Left ventricle myocardium inferior (tissue), 1 donor: ENCODE data around the gene PRRC2B. TPM values are rescaled to one million over a fixed set of nuclear protein-coding genes. Genes with fewer than 3 reads are reported as not detected.
A peak's percentile ranks its signal among the peaks of the same experiment; 100 is the strongest.

Source experiments
- DNase-seq: peaks from one replicate; pipeline ENCODE4 v3.0.0-alpha.2; 2020
- H3K27ac ChIP-seq: fragments of 200-600 bp; replicated peaks from 2 replicates; pipeline ENCODE4 v1.8.0; 2021
- H3K27me3 ChIP-seq: fragments of 200-600 bp; 2 replicates; pipeline ENCODE4 v1.8.0; 2021; ENCODE audit warnings: low read depth
- H3K36me3 ChIP-seq: fragments of 200-600 bp; 2 replicates; pipeline ENCODE4 v1.8.0; 2021
- H3K4me1 ChIP-seq: fragments of 200-600 bp; 2 replicates; pipeline ENCODE4 v1.8.0; 2021
- H3K4me3 ChIP-seq: fragments of 200-600 bp; 2 replicates; pipeline ENCODE4 v1.8.0; 2021; ENCODE audit warnings: mild to moderate bottlenecking, moderate library complexity
- H3K9me3 ChIP-seq: fragments of 200-600 bp; replicated peaks from 2 replicates; pipeline ENCODE4 v1.8.0; 2021
- intact Hi-C: fragments of 100-400 bp; cut with micrococcal nuclease; formaldehyde crosslinking; loops from one replicate; pipeline ENCODE4 v1.11.0; 2022
- total RNA-seq: library from RNA; stranded (reverse); fragmentation: NEBNext Ultra II Directional; extraction: Animal tissue kit (Norgen Biotek cat#: 25700); gene quantifications from one replicate; pipeline ENCODE4 v1.2.1, GENCODE V29; 2021
- TF ChIP-seq, protein P1 (sequence below): fragments of 200-600 bp; IDR thresholded peaks from 2 replicates; pipeline ENCODE4 v1.8.0; 2021; ENCODE audit warnings: antibody characterized with exemption, mild to moderate bottlenecking, borderline replicate concordance
- donor health status: DM: no; HTN: yes; CAD: no; lungs with severe emphysema.

Gene PRRC2B
- total RNA-seq, 1 donor from 2014 or later = 109 TPM

DNA sequence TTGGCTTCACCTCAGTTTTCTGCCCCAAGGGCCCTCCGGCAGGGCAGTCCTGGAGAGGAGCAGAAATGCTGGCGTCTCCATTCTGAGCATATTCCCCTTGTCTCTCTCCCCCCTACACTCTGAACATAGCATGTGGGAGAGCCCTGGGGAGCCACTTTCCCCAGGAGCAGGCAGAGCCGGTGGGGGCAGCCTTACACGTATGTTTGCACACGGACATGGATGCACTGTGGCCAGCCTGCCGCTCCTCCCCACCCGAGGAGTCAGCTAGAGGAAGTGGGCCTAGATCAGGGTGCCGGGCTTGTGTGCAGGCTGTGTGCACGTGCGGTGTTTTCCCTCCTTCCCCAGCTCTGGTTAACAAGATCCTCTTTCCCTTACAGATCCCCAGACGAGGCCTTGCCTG lies 83.5 kb downstream of the PRRC2B start:
- intact Hi-C loops = loop anchor here (10.0 kb wide), 1 partner anchor 113 kb away; no protein-coding TSS in a partner anchor
- peak overlapping the region; percentile 84 for H3K27ac ChIP-seq

DNA sequence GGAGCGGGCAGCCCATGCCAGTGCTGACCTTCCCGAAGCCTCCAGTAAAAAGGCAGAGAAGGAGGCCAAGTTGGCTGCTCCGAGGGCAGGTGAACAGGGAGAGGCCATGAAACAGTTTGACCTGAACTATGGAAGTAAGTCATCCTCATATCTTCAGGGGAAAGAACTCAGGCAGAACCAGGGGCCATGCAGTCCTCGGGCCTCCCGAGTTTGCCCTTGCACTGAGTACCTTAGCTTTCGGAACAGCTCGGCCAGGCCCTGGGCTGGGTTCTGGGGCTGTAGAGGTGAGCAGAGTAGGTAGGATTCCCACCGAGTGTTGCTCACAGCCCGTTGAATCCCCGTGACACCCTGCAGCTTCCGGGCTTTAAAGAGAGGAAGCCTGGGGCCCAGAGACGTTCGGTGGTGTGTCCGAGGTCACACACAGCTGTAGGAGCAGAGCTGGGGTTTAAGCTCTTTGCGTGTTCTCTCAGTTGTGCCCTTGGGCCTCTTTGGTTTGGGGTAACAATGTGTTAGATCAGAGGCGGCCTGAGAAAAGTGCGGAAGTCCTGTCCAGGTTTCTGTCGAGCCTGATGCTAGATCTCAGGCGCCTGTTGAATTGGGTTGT lies 84.0 kb downstream of the PRRC2B start:
- peak overlapping the region; percentile 84 for H3K27ac ChIP-seq
- intact Hi-C loops = loop anchor here (10.0 kb wide), 1 partner anchor 113 kb away; no protein-coding TSS in a partner anchor

More for the DNA sequence above, 83.5 kb downstream of the PRRC2B start:
- Histone ChIP-seq H3K4me3 (no peak overlapping the region), H3K9me3 (peaks cover under 1% of the 10 kb centered on the region), H3K36me3 (peaks cover 99% of the 10 kb centered on the region), H3K27me3 (no peaks in the 10 kb centered on the region), H3K4me1 (peaks cover 57% of the 10 kb centered on the region)
- TF ChIP-seq, protein P1, sequence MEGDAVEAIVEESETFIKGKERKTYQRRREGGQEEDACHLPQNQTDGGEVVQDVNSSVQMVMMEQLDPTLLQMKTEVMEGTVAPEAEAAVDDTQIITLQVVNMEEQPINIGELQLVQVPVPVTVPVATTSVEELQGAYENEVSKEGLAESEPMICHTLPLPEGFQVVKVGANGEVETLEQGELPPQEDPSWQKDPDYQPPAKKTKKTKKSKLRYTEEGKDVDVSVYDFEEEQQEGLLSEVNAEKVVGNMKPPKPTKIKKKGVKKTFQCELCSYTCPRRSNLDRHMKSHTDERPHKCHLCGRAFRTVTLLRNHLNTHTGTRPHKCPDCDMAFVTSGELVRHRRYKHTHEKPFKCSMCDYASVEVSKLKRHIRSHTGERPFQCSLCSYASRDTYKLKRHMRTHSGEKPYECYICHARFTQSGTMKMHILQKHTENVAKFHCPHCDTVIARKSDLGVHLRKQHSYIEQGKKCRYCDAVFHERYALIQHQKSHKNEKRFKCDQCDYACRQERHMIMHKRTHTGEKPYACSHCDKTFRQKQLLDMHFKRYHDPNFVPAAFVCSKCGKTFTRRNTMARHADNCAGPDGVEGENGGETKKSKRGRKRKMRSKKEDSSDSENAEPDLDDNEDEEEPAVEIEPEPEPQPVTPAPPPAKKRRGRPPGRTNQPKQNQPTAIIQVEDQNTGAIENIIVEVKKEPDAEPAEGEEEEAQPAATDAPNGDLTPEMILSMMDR = no peak
- DNase-seq = no peak

DNA sequence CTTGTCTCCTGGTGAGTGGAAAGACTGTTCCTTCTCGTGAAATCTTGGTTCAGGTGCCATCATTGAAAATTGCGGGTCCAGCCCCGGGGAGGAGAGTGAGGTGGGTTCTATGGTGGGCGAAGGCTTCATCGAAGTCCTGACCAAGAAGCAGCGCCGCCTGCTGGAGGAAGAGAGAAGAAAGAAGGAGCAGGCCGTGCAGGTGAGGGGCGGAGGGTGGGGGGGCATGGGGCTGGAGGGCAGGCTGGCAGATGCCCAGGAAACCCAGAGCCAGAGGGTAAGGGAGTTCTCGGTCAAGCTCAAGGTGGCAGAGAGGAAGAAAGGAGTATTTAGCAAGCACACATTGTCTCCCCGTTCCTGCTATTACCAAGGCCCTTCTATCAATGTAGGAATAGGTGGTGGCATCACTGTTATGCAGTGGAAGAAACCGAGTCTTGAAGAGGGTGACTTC lies 84.6 kb downstream of the PRRC2B start:
- no peaks in the 10 kb centered on the region for H3K9me3 ChIP-seq
- TF ChIP-seq, protein P1 = peak; percentile 67
- peak overlapping the region; percentile 84 for H3K27ac ChIP-seq
- intact Hi-C loops = loop anchor here (10.0 kb wide), 1 partner anchor 114 kb away; no protein-coding TSS in a partner anchor
- DNase-seq = peak; percentile 41
- H3K36me3 ChIP-seq = peaks cover 99% of the 10 kb centered on the region
- H3K27me3 ChIP-seq = no peaks in the 10 kb centered on the region
- H3K4me3 ChIP-seq = no peak overlapping the region
- H3K4me1 ChIP-seq = peaks cover 66% of the 10 kb centered on the region

More for the DNA sequence above, 84.0 kb downstream of the PRRC2B start:
- TF ChIP-seq, protein P1 = no peak
- Histone ChIP-seq H3K36me3 (peaks cover 99% of the 10 kb centered on the region), H3K27me3 (no peaks in the 10 kb centered on the region), H3K4me1 (peaks cover 63% of the 10 kb centered on the region), H3K9me3 (no peaks in the 10 kb centered on the region), H3K4me3 (no peak overlapping the region)
- DNase-seq = no peak

DNA sequence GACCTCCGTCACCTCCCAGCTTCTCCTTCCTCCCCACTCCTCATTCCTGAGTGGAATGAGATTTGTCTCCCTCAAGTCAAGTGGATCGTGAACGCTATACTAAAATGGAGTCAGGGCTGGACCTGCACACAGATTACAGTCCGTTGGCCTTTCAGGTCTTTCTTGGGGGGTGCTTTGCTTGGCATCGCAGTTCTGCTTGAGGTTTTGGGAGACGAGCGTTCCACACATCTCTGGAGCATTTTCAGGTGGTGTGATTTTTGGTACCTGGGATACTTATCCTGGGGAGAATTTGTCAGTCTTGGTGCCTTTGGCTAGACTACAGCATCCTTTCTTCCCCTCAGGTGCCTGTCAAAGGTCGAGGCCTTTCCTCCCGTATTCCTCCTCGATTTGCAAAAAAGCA lies 85.0 kb downstream of the PRRC2B start:
- TF ChIP-seq, protein P1 = no peak
- intact Hi-C loops = loop anchor here (10.0 kb wide), 1 partner anchor 114 kb away; no protein-coding TSS in a partner anchor
- Histone ChIP-seq H3K4me3 (no peak overlapping the region), H3K27ac (peak overlapping the region; percentile 84), H3K9me3 (no peaks in the 10 kb centered on the region), H3K4me1 (peaks cover 70% of the 10 kb centered on the region), H3K27me3 (no peaks in the 10 kb centered on the region), H3K36me3 (peaks cover 99% of the 10 kb centered on the region)
- no peak for DNase-seq

DNA sequence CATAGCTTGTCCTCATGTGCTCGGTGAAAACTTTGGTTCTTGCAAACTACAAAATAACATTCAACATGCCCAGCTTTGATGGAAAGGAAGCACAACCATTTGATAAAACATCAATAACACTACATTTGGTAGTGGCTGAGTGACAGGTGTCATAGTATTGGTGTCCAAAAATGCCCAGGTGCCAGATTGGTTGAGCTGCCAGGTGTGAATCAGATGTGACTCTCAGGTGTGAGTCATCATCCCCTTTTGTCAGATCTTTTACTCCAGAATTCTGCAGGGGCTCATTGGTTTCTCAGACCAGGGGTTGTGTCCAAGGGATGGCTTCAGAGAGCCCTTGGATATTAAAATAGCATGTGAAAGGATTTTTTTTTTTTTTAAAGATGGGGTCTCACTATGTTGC lies 86.4 kb downstream of the PRRC2B start:
- Histone ChIP-seq H3K4me3 (no peak overlapping the region), H3K36me3 (peaks cover 99% of the 10 kb centered on the region), H3K27me3 (no peaks in the 10 kb centered on the region), H3K27ac (peak overlapping the region; percentile 89), H3K4me1 (peaks cover 83% of the 10 kb centered on the region), H3K9me3 (no peaks in the 10 kb centered on the region)
- TF ChIP-seq, protein P1 = no peak
- no peak for DNase-seq
- intact Hi-C loops = no loop called here
